Kidney (tissue), 14 donors: Measurements from ENCODE around the gene MUC2. TPM values are rescaled to one million over a fixed set of nuclear protein-coding genes. Genes with fewer than 3 reads are reported as not detected.
A peak's percentile ranks its signal among the peaks of the same experiment; 100 is the strongest.

Experiments
- DNase-seq, 5 donors: peaks; one replicate each; pipeline ENCODE4 v3.0.0-alpha.2; 2013 to 2020
- FAIRE-seq: peaks from 2 replicates; lab custom pipeline; 2012; peaks lifted over from hg19 to GRCh38; lab: Jason Lieb, UNC
- H3K27ac ChIP-seq, 2 donors: one replicate each; pipeline ENCODE4 v1.7.0; 2013; ENCODE audit warnings: low read depth in 2 of 2, low read length in 2 of 2, inconsistent platforms in 1 of 2
- H3K27me3 ChIP-seq: one replicate; pipeline ENCODE4 v1.7.1; 2013; ENCODE audit warnings: low read length, inconsistent platforms; ENCODE audit not compliant: control insufficient read depth, insufficient read depth
- H3K36me3 ChIP-seq, 3 donors: one replicate each; pipeline versions ENCODE4 v1.7.0 to v1.7.1; 2013; ENCODE audit warnings: low read length in 3 of 3, control low read depth in 1 of 3, inconsistent platforms in 1 of 3; ENCODE audit not compliant: insufficient read depth in 3 of 3, control insufficient read depth in 2 of 3
- H3K4me1 ChIP-seq, 3 donors: one replicate each; pipeline versions ENCODE4 v1.7.0 to v1.7.1; 2013; ENCODE audit warnings: low read length in 3 of 3, inconsistent platforms in 1 of 3, low read depth in 1 of 3; ENCODE audit not compliant: control insufficient read depth in 2 of 3, insufficient read depth in 2 of 3
- H3K4me3 ChIP-seq, 3 donors: one replicate each; pipeline versions ENCODE4 v1.7.0 to v1.8.1; 2013; ENCODE audit warnings: low read length in 3 of 3, control low read depth in 1 of 3, inconsistent platforms in 1 of 3
- H3K9ac ChIP-seq, 3 donors: one replicate each; pipeline versions ENCODE4 v1.7.0 to v1.7.1; 2013; ENCODE audit warnings: low read length in 3 of 3, control low read depth in 1 of 3, inconsistent platforms in 1 of 3
- H3K9me3 ChIP-seq, 3 donors: one replicate each; pipeline versions ENCODE4 v1.7.0 to v1.7.1; 2013; ENCODE audit warnings: low read length in 3 of 3, control low read depth in 1 of 3, inconsistent platforms in 1 of 3; ENCODE audit not compliant: control insufficient read depth in 2 of 3, insufficient read depth in 1 of 3
- intact Hi-C: fragments of 100-400 bp; cut with DNase I; formaldehyde crosslinking; loops from one replicate; pipeline ENCODE4 v1.11.1; 2022
- polyA plus RNA-seq: library from polyadenylated mRNA; stranded (reverse); fragments of 350-450 nt; fragmentation: Illumina TruSeq; extraction: RNeasy Lipid Tissue Mini Kit (QIAGEN cat#74804); gene quantifications from one replicate; pipeline ENCODE4 v1.2.3, GENCODE V29; 2014; ENCODE audit warnings: low read depth, low replicate concordance; ENCODE audit not compliant: insufficient read depth
- total RNA-seq: library from RNA; stranded (reverse); fragmentation: NEBNext Ultra II Directional; extraction: Animal tissue kit (Norgen Biotek cat#: 25700); gene quantifications from one replicate; pipeline ENCODE4 v1.2.1, GENCODE V29; 2021
- TF ChIP-seq, protein P1 (sequence below): IDR thresholded peaks from 3 replicates; pipeline ENCODE4 v1.5.1; 2012; ENCODE audit warnings: mild to moderate bottlenecking, moderate library complexity, borderline replicate concordance; ENCODE audit not compliant: insufficient read depth; ENCODE audit errors: extremely low read depth
- donor health status: control.
- donor health status: control.
- donor health status: control.
- donor health status: control.
- donor health status: control.
- donor health status: DM: yes; HTN: yes; CAD: no.
- donor health status: Normal renal cell carcinoma (clear cell type).

MUC2 gene
- total and polyA plus RNA-seq, 2 donors from 2014 or later, result not detected

DNA sequence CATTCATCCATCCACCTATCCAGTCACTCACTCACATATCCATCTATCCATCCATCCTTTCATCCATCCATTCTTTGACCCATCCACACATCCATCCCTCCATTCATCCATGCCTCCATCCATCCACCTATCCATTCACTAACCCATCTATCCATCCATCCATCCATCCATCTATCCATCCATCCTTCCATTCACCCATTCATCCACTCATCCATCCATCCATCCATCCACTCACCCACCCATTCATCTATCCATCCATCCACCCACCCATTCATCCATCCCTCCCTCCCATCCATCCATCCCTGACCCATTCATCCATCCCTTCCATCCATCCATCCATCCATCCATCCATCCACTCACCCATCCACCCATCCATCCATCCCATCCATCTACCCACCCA is 4.9 kb upstream of the MUC2 start:
- intact Hi-C loops, result no loop called here
- DNase-seq (no peak), FAIRE-seq (no peak)
- Histone ChIP-seq H3K9me3 (no peaks in the 10 kb centered on the region), H3K4me3 (no peak overlapping the region), H3K27me3 (no peaks in the 10 kb centered on the region), H3K36me3 (no peaks in the 10 kb centered on the region), H3K9ac (no peak overlapping the region), H3K27ac (no peak overlapping the region), H3K4me1 (no peaks in the 10 kb centered on the region)
- TF ChIP-seq, protein P1, sequence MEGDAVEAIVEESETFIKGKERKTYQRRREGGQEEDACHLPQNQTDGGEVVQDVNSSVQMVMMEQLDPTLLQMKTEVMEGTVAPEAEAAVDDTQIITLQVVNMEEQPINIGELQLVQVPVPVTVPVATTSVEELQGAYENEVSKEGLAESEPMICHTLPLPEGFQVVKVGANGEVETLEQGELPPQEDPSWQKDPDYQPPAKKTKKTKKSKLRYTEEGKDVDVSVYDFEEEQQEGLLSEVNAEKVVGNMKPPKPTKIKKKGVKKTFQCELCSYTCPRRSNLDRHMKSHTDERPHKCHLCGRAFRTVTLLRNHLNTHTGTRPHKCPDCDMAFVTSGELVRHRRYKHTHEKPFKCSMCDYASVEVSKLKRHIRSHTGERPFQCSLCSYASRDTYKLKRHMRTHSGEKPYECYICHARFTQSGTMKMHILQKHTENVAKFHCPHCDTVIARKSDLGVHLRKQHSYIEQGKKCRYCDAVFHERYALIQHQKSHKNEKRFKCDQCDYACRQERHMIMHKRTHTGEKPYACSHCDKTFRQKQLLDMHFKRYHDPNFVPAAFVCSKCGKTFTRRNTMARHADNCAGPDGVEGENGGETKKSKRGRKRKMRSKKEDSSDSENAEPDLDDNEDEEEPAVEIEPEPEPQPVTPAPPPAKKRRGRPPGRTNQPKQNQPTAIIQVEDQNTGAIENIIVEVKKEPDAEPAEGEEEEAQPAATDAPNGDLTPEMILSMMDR, result no peak

DNA sequence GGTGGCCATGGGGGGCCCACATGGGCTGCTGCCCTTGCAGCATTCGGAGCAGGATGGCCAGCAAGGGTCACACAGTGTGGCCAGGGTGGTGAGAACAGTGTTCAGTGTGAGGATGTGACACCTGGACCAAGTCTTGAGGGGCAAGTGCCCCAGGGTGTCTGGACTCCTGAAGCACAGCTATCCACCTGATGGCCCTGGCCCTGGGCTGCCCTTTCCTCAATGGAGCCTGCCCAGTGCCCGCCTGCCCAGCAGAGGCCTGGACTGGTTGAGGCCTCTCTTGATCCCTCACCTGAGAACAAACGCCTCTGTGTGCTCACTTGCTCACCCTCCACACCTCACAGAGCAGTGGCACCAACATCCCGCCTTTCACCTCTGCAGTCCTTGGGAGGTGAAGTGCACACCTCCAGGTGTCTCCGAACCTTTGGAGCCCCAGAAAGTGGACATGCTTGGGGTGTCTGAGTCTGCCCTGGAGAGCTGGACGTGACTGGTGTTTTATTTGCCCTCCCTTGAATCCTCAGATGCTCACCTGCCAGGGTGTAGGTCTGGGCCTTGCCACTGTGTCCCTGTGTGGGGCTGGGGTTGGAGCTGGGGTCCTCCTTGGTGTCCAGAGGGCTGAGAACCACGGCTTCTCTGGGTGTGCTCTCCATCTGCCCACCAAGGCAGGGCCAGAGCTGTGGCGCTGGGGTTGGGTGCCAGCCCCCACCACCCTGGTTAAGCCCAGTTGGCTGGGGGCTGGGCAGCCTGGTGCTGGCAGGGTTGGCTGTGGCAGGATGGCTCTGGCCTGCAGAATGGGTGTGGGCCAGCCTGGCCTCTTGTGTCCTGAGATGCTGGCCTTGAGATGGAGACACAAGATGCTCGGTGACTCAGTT is 3.8 kb upstream of the MUC2 start:
- H3K27me3 ChIP-seq, result no peaks in the 10 kb centered on the region
- no peak overlapping the region for H3K9ac ChIP-seq
- intact Hi-C loops, result no loop called here

DNA sequence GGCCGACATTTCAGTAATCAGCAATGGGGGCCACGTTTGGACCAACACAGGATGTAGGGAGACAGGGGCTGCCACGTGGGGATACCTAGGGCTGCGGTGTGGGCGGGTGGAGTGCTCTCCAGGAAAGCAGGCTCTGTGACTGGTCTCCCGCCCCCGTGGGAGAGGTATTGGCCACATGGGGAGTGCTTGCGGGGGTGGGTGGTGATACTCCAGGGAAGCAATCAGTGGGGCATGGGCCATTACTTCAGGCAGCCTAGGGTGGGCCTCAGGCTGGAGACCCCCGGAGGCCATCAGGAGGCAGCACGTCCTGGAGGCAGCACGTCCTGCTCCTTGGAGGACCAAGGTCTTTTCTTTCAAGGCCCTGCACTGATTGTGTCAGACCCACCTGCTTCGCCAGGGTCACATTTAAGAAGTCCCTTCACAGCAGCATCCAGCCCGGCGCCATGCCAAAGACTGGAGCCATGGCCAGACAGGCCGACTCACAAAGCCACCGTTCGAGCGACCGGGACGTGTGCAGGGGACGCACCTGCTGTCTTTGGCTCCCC is 3.0 kb upstream of the MUC2 start:
- Histone ChIP-seq H3K36me3 (no peaks in the 10 kb centered on the region), H3K27me3 (no peaks in the 10 kb centered on the region), H3K27ac (no peak overlapping the region), H3K4me3 (no peak overlapping the region), H3K4me1 (no peaks in the 10 kb centered on the region), H3K9ac (no peak overlapping the region), H3K9me3 (no peaks in the 10 kb centered on the region)
- TF ChIP-seq, protein P1, result no peak
- FAIRE-seq, result no peak
- intact Hi-C loops, result no loop called here
- DNase-seq, result peak in 2 of 5 donors; percentile 38 to 73

More for the DNA sequence above, 3.8 kb upstream of the MUC2 start:
- Histone ChIP-seq H3K4me3 (no peak overlapping the region), H3K36me3 (no peaks in the 10 kb centered on the region), H3K27ac (no peak overlapping the region), H3K9me3 (no peaks in the 10 kb centered on the region), H3K4me1 (no peaks in the 10 kb centered on the region)
- FAIRE-seq, result no peak
- peak in 2 of 5 donors; percentile 30 to 59 for DNase-seq
- TF ChIP-seq, protein P1, result no peak
